Mesodermal cell (in vitro differentiated cells): ENCODE data around the gene ATP6AP2.
"Not testable (repeated sequence)": the region's sequence is repeated elsewhere in the genome, so short reads cannot be mapped to it uniquely, and the experiment has no call there.

Experiments
- H3K27ac ChIP-seq: 2 replicates; pipeline ENCODE4 v1.7.0; 2013; ENCODE audit warnings: mild to moderate bottlenecking, low read depth, low read length, moderate library complexity; ENCODE audit not compliant: severe bottlenecking
- H3K36me3 ChIP-seq: 2 replicates; pipeline ENCODE4 v1.7.1; 2013; ENCODE audit warnings: mild to moderate bottlenecking, low read length, moderate library complexity; ENCODE audit not compliant: control insufficient read depth, insufficient read depth
- H3K4me1 ChIP-seq: one replicate; pipeline ENCODE4 v1.7.1; 2013; ENCODE audit warnings: mild to moderate bottlenecking, low read length; ENCODE audit not compliant: insufficient read depth, control insufficient read depth, poor library complexity, severe bottlenecking
- H3K4me3 ChIP-seq: 2 replicates; pipeline ENCODE4 v1.7.0; 2013; ENCODE audit warnings: low read length, control low read depth, mild to moderate bottlenecking; ENCODE audit not compliant: insufficient read depth, poor library complexity, severe bottlenecking; ENCODE audit errors: extremely low read depth
- H3K9me3 ChIP-seq: 2 replicates; pipeline ENCODE4 v1.7.1; 2013; ENCODE audit warnings: mild to moderate bottlenecking, low read length, moderate library complexity; ENCODE audit not compliant: control insufficient read depth
- whole genome bisulfite sequencing, 2 experiments: methylation state at CpG; one replicate each; pipeline ENCODE4 v1.1.5; 2013; ENCODE audit warnings: missing lambda C conversion rate in 2 of 2; ENCODE audit not compliant: insufficient coverage in 2 of 2; 5-methylcytosine and 5-hydroxymethylcytosine counted together

ATP6AP2 gene

DNA sequence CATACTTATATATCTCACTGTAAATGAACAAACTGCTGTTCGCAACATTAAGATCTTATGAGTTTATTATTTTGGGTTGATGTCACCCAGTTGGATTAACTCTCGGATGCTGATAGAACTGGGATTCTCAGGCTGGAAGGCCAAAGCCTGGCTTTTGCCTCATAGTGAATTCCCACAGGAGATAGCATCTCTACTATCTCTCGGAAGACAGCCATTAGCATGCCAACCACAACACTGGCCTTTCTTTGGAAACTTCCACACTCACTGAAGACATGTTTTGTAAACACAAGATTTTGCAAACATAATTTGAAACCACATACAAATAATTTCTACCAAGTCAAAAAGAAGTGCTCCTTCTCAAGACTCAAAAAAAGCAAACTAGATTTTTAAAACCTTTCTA is 4.5 kb upstream of the ATP6AP2 start:
- Histone ChIP-seq H3K9me3 (no peaks in the 10 kb centered on the region), H3K36me3 (no peaks in the 10 kb centered on the region), H3K4me3 (no peak overlapping the region), H3K4me1 (no peaks in the 10 kb centered on the region), H3K27ac (no peak overlapping the region)
- WGBS, 2 experiments: no CpG with 5 or more reads among the region's 3 CpGs

DNA sequence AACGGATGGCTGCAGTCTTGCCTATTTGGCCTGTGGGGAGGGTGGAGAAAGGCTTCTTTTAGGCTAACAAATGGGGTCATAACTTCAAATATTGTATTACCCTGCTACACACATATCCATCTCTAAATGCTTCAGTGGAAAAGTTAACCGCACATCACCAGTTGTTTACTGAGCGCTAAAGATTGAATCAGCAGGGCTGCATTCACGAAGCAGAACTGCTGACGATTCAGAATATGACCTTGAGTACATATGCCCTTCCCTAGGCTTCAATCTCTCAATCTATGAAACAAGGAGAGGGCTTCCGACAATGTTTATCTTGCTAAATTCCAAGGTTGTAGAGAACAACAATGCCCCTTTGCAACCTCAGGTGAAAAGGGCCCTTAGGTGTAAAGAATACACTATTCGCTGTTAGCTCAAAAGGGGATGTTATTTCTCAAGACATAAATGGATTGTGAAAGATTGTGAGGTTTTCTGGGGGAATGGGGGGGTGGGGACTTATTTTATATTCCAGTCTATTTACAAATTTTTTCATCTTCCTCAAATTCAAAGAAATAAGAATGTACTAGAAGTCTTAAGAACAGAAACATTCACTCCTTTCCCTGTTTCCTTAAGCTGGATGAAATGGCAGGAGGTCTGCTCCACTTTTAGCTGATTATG is 2.6 kb upstream of the ATP6AP2 start:
- H3K9me3 ChIP-seq: no peaks in the 10 kb centered on the region
- 100% methylated on average over 1 of the region's 7 CpGs; no CpG with 5 or more reads in 1 of the 2 experiments for WGBS, 2 experiments
- H3K36me3 ChIP-seq: no peaks in the 10 kb centered on the region
- H3K27ac ChIP-seq: no peak overlapping the region
- no peaks in the 10 kb centered on the region for H3K4me1 ChIP-seq
- H3K4me3 ChIP-seq: no peak overlapping the region

DNA sequence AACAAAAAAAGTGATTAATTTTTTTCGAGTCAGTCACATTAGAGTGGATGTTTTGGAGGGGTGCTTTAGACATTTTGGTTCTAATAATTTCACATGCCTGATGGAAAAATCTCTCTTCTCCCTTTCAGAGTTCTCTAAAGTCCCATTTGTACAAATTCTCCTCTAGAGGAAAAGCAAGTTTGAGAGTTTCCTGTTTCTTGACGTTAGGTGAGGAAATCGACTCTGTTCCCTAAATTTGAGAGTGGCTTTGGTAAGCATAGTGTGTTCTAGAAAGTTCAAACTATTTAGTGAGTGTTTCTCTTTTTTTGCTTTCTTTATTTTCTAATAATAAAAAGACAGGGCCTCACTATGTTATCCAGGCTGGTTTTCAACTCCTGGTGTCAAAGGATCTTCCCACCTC is 1.6 kb upstream of the ATP6AP2 start:
- 100% methylated on average over 1 of the region's 3 CpGs; no CpG with 5 or more reads in 1 of the 2 experiments for WGBS, 2 experiments

DNA sequence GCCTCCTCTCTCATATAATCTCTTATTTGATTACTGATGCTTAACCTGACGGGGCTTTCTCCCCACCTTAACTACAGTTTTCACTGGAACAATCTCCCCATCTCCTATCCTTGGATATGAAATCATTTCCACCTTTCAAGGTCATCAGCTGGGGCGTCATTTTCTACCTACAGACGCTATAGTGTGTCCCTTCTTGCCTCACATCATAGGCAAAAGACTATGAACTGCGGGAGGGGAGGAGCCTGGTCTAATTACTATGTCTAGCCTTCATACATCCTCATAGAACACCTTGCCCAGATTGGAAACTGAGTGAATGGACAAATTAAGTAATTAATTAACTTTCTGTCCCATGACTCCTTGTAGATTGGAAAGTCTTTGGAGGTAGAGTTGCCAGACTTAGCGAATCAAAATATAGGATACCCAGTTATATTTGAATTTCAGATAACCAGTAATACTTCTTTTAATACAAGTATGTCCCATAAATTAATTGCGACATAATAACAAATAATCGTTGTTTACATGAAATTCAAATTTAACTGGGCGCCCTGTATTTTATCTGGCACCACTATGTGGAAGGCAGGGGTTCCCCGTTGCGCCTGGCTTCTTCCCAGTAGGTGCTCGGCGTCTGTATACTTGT is 752 bp upstream of the ATP6AP2 start:
- Histone ChIP-seq H3K27ac (no peak overlapping the region), H3K4me3 (peak overlapping the region; percentile 60), H3K36me3 (no peaks in the 10 kb centered on the region), H3K9me3 (no peaks in the 10 kb centered on the region), H3K4me1 (no peaks in the 10 kb centered on the region)
- WGBS, 2 experiments: 17% methylated on average over 6 of the region's 12 CpGs; no CpG with 5 or more reads in 1 of the 2 experiments

More for the DNA sequence above, 1.6 kb upstream of the ATP6AP2 start:
- Histone ChIP-seq H3K36me3 (no peaks in the 10 kb centered on the region), H3K27ac (no peak overlapping the region), H3K9me3 (no peaks in the 10 kb centered on the region), H3K4me3 (no peak overlapping the region), H3K4me1 (no peaks in the 10 kb centered on the region)

DNA sequence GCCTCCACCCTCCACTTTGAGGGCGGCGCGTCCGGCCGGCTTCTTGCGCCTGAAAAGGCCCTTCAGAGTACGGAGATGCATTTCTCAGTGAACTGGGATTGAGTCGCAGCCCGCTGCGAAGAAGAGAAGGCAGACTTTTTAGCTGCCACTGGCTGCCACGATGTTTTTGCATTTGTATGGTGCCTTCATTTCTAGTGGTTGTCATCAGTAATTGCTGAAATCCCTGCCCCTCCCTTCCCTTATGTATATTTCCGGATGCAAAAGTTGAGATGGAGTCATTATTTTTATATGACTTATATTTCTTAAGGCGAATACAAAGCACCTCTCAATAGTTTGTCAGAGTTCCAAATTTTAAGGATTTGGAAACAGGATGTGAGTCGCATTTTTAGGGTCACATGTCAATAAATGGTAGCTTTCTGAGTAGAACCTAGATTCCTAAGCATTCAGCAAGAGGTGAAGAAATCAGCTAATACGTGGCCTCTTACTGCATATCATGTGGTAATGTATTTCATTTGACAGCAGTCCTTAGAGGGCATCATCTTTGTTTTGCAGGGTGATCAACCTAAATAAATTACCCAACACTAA is 658 bp downstream of the ATP6AP2 start:
- H3K4me1 ChIP-seq: no peaks in the 10 kb centered on the region
- peak overlapping the region; percentile 45 for H3K27ac ChIP-seq
- WGBS, 2 experiments: 1 to 33% methylated on average over 1 to 10 of the region's 15 CpGs
- H3K36me3 ChIP-seq: no peaks in the 10 kb centered on the region
- no peaks in the 10 kb centered on the region for H3K9me3 ChIP-seq
- H3K4me3 ChIP-seq: peak overlapping the region; percentile 60

DNA sequence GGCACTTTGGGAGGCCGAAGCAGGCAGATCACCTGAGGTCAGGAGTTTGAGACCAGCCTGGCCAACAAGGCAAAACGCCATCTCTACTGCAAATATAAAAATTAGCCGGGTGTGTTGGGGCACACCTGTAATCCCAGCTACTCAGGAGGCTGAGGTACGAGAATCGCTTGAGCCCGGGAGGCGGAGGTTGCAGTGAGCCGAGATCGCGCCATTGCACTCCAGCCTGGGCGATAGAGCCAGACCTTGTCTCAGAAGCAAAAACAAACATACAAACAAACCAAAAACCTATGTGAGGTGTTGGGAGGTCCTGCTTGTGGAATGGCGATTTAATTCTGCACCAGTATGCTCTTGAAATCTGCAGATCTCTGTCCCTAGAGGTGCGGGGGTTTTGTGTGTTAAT is 1.4 kb downstream of the ATP6AP2 start:
- H3K4me1 ChIP-seq, H3K4me3 ChIP-seq, H3K36me3 ChIP-seq, H3K27ac ChIP-seq, H3K9me3 ChIP-seq: not testable (repeated sequence)
- 85 to 100% methylated on average over 1 to 4 of the region's 13 CpGs for WGBS, 2 experiments

DNA sequence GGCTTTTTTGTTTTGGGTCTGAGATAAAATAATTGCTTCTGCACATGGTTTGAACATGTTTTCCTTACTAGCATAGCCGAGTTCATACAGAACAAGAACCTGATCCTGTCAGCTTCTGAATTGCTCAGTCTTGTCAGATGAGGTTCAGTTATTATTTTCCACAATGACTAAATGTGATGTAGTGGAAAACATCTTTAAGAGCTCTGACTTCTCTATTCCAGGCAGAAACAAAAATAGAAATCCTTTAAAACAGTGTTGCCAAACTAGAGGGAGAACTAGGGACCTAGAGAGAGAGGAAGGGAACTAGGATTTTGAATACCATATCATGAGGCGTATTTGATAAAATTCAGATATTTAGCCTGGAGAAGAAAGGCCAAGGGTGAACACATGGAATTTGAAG is 2.0 kb downstream of the ATP6AP2 start:
- Histone ChIP-seq H3K9me3 (no peaks in the 10 kb centered on the region), H3K4me1 (no peaks in the 10 kb centered on the region), H3K27ac (no peak overlapping the region), H3K36me3 (no peaks in the 10 kb centered on the region), H3K4me3 (no peak overlapping the region)
- 83% methylated on average over 1 of the region's 2 CpGs; no CpG with 5 or more reads in 1 of the 2 experiments for WGBS, 2 experiments

DNA sequence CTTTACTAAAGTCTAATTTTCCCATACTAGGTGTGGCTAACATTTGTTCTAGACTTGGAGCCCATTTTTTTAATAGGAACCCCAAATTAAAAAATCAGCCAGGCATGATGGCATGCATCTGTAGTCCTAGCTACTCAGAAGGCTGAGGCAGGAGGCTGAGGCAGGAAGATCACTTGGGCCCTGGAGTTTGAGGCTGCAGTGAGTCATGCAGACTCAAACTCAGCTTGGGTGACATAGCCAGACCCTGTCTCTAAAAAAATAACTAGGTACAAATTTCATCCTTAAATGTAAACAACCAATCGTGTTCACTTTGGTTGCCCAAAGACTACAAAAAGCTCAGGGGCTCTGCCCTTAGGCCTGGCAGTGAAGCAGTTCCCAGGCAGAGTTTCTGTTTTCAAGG is 6.9 kb downstream of the ATP6AP2 start:
- peaks cover 15% of the 10 kb centered on the region for H3K36me3 ChIP-seq
- H3K4me1 ChIP-seq, H3K27ac ChIP-seq, H3K9me3 ChIP-seq, H3K4me3 ChIP-seq: not testable (repeated sequence)
- WGBS, 2 experiments: 100% methylated on average over 1 of the region's 1 CpG; no CpG with 5 or more reads in 1 of the 2 experiments

DNA sequence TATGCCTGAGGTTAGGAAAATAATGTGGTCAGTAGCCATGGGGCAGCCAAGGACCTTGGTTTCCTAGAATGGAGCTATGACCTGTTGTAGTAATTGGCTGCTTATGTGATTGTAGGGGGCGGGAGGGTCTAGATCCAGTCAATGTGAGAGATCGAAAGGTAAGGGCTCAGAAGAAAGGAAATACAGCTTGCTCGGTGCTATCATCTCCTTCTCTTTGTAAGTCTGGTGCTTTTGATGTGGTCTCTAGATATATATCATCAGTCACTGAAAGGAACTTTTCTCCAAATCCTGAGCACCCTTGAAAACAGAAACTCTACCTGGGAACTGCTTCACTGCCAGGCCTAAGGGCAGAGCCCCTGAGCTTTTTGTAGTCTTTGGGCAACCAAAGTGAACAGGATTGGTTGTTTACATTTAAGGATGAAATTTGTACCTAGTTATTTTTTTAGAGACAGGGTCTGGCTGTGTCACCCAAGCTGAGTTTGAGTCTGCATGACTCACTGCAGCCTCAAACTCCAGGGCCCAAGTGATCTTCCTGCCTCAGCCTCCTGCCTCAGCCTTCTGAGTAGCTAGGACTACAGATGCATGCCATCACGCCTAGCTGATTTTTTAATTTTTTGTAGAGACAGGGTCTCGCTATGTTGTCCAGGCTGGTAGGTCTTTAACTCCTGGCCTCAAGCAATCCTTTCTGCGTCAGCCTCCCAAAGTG is 9.0 kb downstream of the ATP6AP2 start:
- not testable (repeated sequence) for H3K4me1 ChIP-seq, H3K4me3 ChIP-seq, H3K27ac ChIP-seq, H3K9me3 ChIP-seq
- WGBS, 2 experiments: 100% methylated on average over 3 of the region's 6 CpGs; no CpG with 5 or more reads in 1 of the 2 experiments
- H3K36me3 ChIP-seq: peaks cover 22% of the 10 kb centered on the region

DNA sequence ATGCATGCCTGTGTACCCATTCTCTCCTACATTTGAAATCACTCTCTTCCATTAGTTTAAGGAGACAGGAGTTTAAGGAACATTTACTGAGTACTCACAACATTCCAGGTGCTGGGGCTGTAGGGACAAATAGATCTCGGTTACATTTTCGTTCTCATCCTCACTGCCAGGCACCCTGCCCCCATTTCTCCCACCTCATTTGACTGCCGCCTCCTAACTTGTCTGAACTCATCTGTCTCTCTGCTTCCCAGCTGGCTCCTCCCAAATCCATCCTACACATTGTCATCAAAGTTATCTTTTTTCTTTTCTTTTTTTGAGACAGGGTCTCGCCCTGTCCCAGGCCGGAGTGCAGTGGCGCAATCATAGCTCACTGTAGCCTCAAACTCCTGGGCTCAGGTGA is 22.7 kb downstream of the ATP6AP2 start:
- H3K27ac ChIP-seq: no peak overlapping the region
- 95 to 97% methylated on average over 4 to 5 of the region's 6 CpGs for WGBS, 2 experiments
- no peak overlapping the region for H3K4me3 ChIP-seq

More for the DNA sequence above, 22.7 kb downstream of the ATP6AP2 start:
- Histone ChIP-seq H3K9me3 (no peaks in the 10 kb centered on the region), H3K4me1 (no peaks in the 10 kb centered on the region), H3K36me3 (peaks cover 35% of the 10 kb centered on the region)
